PC-9 (cell line): Measurements from ENCODE around the gene NLGN2. TPM values are rescaled to one million over a fixed set of nuclear protein-coding genes. Genes with fewer than 3 reads are reported as not detected.

Source experiments
- BruUV-seq: library from RNA; stranded (reverse); fragments of 400-500 nt; replicated peaks from 2 replicates; lab custom pipeline; 2021; lab: Mats Ljungman, UMichigan
- CTCF ChIA-PET: fragments of 300-600 bp; sonication (Branson Sonifier 250); formaldehyde crosslinking; loops from one replicate; lab custom pipeline; 2022; ENCODE audit warnings: antibody characterized with exemption; lab: Charles Lee
- POLR2A ChIA-PET: fragments of 300-600 bp; sonication (Branson Sonifier 250); formaldehyde crosslinking; loops from one replicate; lab custom pipeline; 2022; ENCODE audit warnings: antibody characterized with exemption; ENCODE audit not compliant: unreplicated experiment; lab: Charles Lee
- DNase-seq, 2 experiments: peaks; one replicate each; pipeline versions ENCODE4 v3.0.0 to v3.0.0-alpha.2; 2015 to 2022; ENCODE audit warnings: mixed read lengths in 1 of 2
- H2AFZ ChIP-seq: fragments of 200-600 bp; sonication (generic); 2 replicates; pipeline ENCODE4 v1.8.1; 2017; ENCODE audit warnings: antibody characterized with exemption
- H3F3A ChIP-seq: fragments of 200-600 bp; sonication (generic); 2 replicates; pipeline ENCODE4 v1.8.1; 2017; ENCODE audit warnings: antibody characterized with exemption, mild to moderate bottlenecking, low read depth; ENCODE audit not compliant: insufficient read depth
- H3K27ac ChIP-seq: fragments of 200-600 bp; sonication (generic); 2 replicates; pipeline ENCODE4 v1.6.1; 2016; ENCODE audit warnings: mixed run types
- H3K27me3 ChIP-seq: fragments of 200-600 bp; sonication (generic); 2 replicates; pipeline ENCODE4 v1.6.1; 2016; ENCODE audit warnings: low read depth, mixed run types; ENCODE audit not compliant: insufficient read depth
- H3K36me3 ChIP-seq: fragments of 200-600 bp; sonication (generic); 2 replicates; pipeline ENCODE4 v1.6.1; 2016; ENCODE audit warnings: low read depth, mixed run types
- H3K4me1 ChIP-seq: fragments of 200-600 bp; sonication (generic); replicated peaks from 2 replicates; pipeline ENCODE4 v1.6.1; 2016; ENCODE audit warnings: mixed run types; ENCODE audit not compliant: insufficient read depth
- H3K4me2 ChIP-seq: fragments of 200-600 bp; sonication (generic); 2 replicates; pipeline ENCODE4 v1.6.1; 2017; ENCODE audit warnings: mixed run types
- H3K4me3 ChIP-seq: fragments of 200-600 bp; sonication (generic); 2 replicates; pipeline ENCODE4 v1.6.1; 2016; ENCODE audit warnings: mixed run types
- H3K79me2 ChIP-seq: fragments of 200-600 bp; sonication (generic); 2 replicates; pipeline ENCODE4 v1.6.1; 2017; ENCODE audit warnings: low read depth, mixed run types
- H3K9me2 ChIP-seq: fragments of 200-600 bp; sonication (generic); 2 replicates; pipeline ENCODE4 v1.8.1; 2017; ENCODE audit warnings: mild to moderate bottlenecking; ENCODE audit not compliant: insufficient read depth
- H3K9me3 ChIP-seq: fragments of 200-600 bp; sonication (generic); 2 replicates; pipeline ENCODE4 v1.8.1; 2016; ENCODE audit warnings: low read depth; ENCODE audit not compliant: insufficient read depth
- H4K20me1 ChIP-seq: fragments of 200-600 bp; sonication (generic); 2 replicates; pipeline ENCODE4 v1.8.1; 2017; ENCODE audit not compliant: insufficient read depth
- CTCF ChIP-seq: fragments of 200-600 bp; sonication (generic); conservative IDR thresholded peaks from 2 replicates; pipeline ENCODE4 v1.6.1; 2017; ENCODE audit warnings: mixed run types, antibody characterized with exemption, mild to moderate bottlenecking, moderate library complexity
- EZH2 ChIP-seq: fragments of 200-600 bp; sonication (generic); IDR thresholded peaks from 2 replicates; pipeline ENCODE4 v1.8.0; 2017; ENCODE audit warnings: antibody characterized with exemption, low read depth
- intact Hi-C: fragments of 100-400 bp; cut with micrococcal nuclease; formaldehyde crosslinking; loops from one replicate; pipeline ENCODE4 v1.10.0; 2022; ENCODE audit not compliant: unreplicated experiment
- total RNA-seq: library from RNA; stranded (reverse); gene quantifications from 2 replicates; pipeline ENCODE4 v1.2.3, GENCODE V29; 2021

The NLGN2 gene
- total RNA-seq, 1 experiment from 2014 or later: 86.3 TPM

GRCh38 chr17:7437369-7437863 lies 29.8 kb downstream of the NLGN2 start:
- H3K4me1 ChIP-seq: 0 out of 2 replicates have a peak, but pooled peaks cover 7% of the 10 kb centered on the region
- no peak for DNase-seq
- TF ChIP-seq EZH2 (no peak), CTCF (no peak)
- H3K4me3 ChIP-seq: peak overlapping the region; percentile 57; the same call in 1 of the 2 replicates
- peak overlapping the region; percentile 90 for H3K4me2 ChIP-seq
- intact Hi-C loops: loop anchor here (2.0 to 5.0 kb wide), 2 partner anchors 43 to 65 kb away; partner anchors contain the start of gene PLSCR3
- H3F3A ChIP-seq: peaks cover 13% of the 10 kb centered on the region; the same call in 1 of the 2 replicates
- no peaks in the 10 kb centered on the region for H3K27me3 ChIP-seq
- CTCF ChIA-PET: interaction anchor here (0.6 to 2.9 kb wide), 5 partner anchors 8 to 250 kb away, joined by 3 to 19 read pairs (median 5); partner anchors contain the start of genes TMEM256 and TP53
- no peaks in the 10 kb centered on the region for H3K36me3 ChIP-seq
- no peaks in the 10 kb centered on the region for H4K20me1 ChIP-seq
- no peak overlapping the region for H3K27ac ChIP-seq
- POLR2A ChIA-PET: interaction anchor here (0.6 to 0.7 kb wide), 2 partner anchors 8 to 146 kb away, joined by 4 to 7 read pairs; no protein-coding TSS in a partner anchor
- H3K9me3 ChIP-seq: no peaks in the 10 kb centered on the region
- peaks cover 8% of the 10 kb centered on the region; the same call in 1 of the 2 replicates for H3K79me2 ChIP-seq
- H3K9me2 ChIP-seq: no peaks in the 10 kb centered on the region
- no peak overlapping the region for H2AFZ ChIP-seq
- no TSS peak for BruUV-seq

DNA sequence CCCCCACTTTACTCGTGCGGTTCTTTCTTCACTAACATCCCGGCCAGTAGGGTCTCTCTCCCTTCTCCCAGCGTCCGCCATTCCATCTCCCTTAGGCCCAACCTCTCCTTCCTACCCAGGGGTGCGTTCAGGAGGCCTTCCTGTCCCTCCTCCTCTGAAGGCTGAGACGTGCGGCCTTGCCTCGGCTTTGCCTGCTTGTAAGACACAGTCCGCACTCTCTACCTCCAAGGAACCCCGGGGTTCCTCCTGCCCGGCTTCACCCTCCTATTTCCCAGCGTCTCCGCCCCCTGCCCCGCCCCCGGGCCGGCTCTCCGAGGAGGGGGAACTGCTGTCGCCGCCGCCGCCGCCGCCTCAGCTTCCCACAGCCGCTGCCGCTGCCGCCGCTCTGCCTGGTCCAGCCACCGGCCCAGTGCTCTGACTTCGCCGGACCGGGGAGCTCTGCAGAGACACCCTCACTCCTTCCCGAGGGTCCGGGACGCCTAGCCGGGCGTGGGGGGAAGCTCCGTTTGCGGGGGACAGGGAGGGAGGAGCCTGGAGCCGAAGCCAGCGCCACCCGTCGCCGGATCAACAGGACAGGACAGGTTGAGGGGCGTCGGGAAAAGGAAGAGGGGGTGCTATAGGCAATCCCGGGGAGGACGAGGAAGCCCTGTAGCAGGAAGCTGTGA lies 30.4 kb downstream of the NLGN2 start:
- no peak overlapping the region for H2AFZ ChIP-seq
- BruUV-seq: no TSS peak
- H3K27me3 ChIP-seq: no peaks in the 10 kb centered on the region

More for the DNA sequence above, 30.4 kb downstream of the NLGN2 start:
- no peaks in the 10 kb centered on the region for H3K9me3 ChIP-seq
- intact Hi-C loops: loop anchor here (1.0 to 5.0 kb wide), 3 partner anchors 43 to 123 kb away; partner anchors contain the start of genes PLSCR3 and SENP3
- no peaks in the 10 kb centered on the region for H4K20me1 ChIP-seq
- peaks cover 13% of the 10 kb centered on the region; the same call in 1 of the 2 replicates for H3F3A ChIP-seq
- H3K27ac ChIP-seq: no peak overlapping the region
- no peaks in the 10 kb centered on the region for H3K36me3 ChIP-seq
- H3K9me2 ChIP-seq: no peaks in the 10 kb centered on the region
- peak overlapping the region; percentile 90 for H3K4me2 ChIP-seq
- POLR2A ChIA-PET: interaction anchor here (0.6 kb wide), 2 partner anchors 145 to 250 kb away, joined by 6 to 7 read pairs; no protein-coding TSS in a partner anchor
- 0 out of 2 replicates have a peak, but pooled peaks cover 7% of the 10 kb centered on the region for H3K4me1 ChIP-seq
- CTCF ChIA-PET: no interaction called here
- peak in 1 of 2 experiments; percentile 84 for DNase-seq
- TF ChIP-seq CTCF (no peak), EZH2 (no peak)
- H3K4me3 ChIP-seq: peak overlapping the region; percentile 11; the same call in 1 of the 2 replicates
- H3K79me2 ChIP-seq: peaks cover 8% of the 10 kb centered on the region; the same call in 1 of the 2 replicates
